ENCODE results near the gene PMM1. TPM values are rescaled to one million over a fixed set of nuclear protein-coding genes. Genes with fewer than 3 reads are reported as not detected.
"Not testable (repeated sequence)": the region's sequence is repeated elsewhere in the genome, so short reads cannot be mapped to it uniquely, and the experiment has no call there.

The PMM1 gene
- total RNA-seq, 1 experiment from 2014 or later = 15.8 TPM

- DNase-seq (ENCODE audit: low read depth) = peak; percentile 89
These were observed 26.5 kb downstream of the PMM1 start for GRCh38 chr22:41563051-41563711.

- no peak for DNase-seq (ENCODE audit: low read depth)
These were observed 27.2 kb downstream of the PMM1 start for GRCh38 chr22:41562461-41562860.

GRCh38 chr22:41561788-41562187 is 27.9 kb downstream of the PMM1 start:
- DNase-seq (ENCODE audit: low read depth) = no peak

- no peak for DNase-seq (ENCODE audit: low read depth)
These were observed 28.3 kb downstream of the PMM1 start for GRCh38 chr22:41561335-41561734.

- DNase-seq (ENCODE audit: low read depth) = no peak
These were observed 29.6 kb downstream of the PMM1 start for GRCh38 chr22:41560095-41560471.

GRCh38 chr22:41558241-41558630 is 31.4 kb downstream of the PMM1 start:
- not testable (repeated sequence) for DNase-seq (ENCODE audit: low read depth)

GRCh38 chr22:41557401-41558240 is 32.0 kb downstream of the PMM1 start:
- peak; percentile 49 for DNase-seq (ENCODE audit: low read depth)

- no peak for DNase-seq (ENCODE audit: low read depth)
These were observed 33.1 kb downstream of the PMM1 start for GRCh38 chr22:41556561-41556960.

- no peak for DNase-seq (ENCODE audit: low read depth)
These were observed 34.2 kb downstream of the PMM1 start for GRCh38 chr22:41555325-41555982.

- no peak for DNase-seq (ENCODE audit: low read depth)
These were observed 37.6 kb downstream of the PMM1 start for GRCh38 chr22:41551877-41552582.

GRCh38 chr22:41550952-41551491 is 38.6 kb downstream of the PMM1 start:
- no peak for DNase-seq (ENCODE audit: low read depth)

- no peak for DNase-seq (ENCODE audit: low read depth)
These were observed 40.8 kb downstream of the PMM1 start for GRCh38 chr22:41548830-41549211.

- no peak for DNase-seq (ENCODE audit: low read depth)
These were observed 44.8 kb downstream of the PMM1 start for GRCh38 chr22:41544671-41545476.

GRCh38 chr22:41543854-41544670 is 45.6 kb downstream of the PMM1 start, which contains the start of gene POLR3H:
POLR3H (minus strand) TSS chr22:41544470; CDS start chr22:41544101, 369 bp downstream.
- peak; percentile 96 for DNase-seq (ENCODE audit: low read depth)

GRCh38 chr22:41542224-41542623 is 47.4 kb downstream of the PMM1 start:
- DNase-seq (ENCODE audit: low read depth) = no peak

GRCh38 chr22:41541484-41541883 is 48.2 kb downstream of the PMM1 start:
- no peak for DNase-seq (ENCODE audit: low read depth)

GRCh38 chr22:41540365-41540764 is 49.3 kb downstream of the PMM1 start:
- DNase-seq (ENCODE audit: low read depth) = no peak

GRCh38 chr22:41540006-41540315 is 49.7 kb downstream of the PMM1 start:
- no peak for DNase-seq (ENCODE audit: low read depth)

GRCh38 chr22:41539146-41540005 is 50.3 kb downstream of the PMM1 start:
- DNase-seq (ENCODE audit: low read depth) = no peak
